Stimulated activated CD8-positive, alpha-beta memory T cell treated with anti-CD3 and anti-CD28 coated beads, Interleukin-4, amount 100 ng/mL, for 1 hour (primary cell): ENCODE results near the gene TM2D3.

Source experiments
- DNase-seq, 2 donors: peaks; one replicate each; pipeline ENCODE4 v3.0.0-alpha.2; 2020; ENCODE audit warnings: low read depth in 2 of 2, low spot score in 1 of 2

TM2D3 gene

GRCh38 chr15:101652098-101652785 lies at the start of gene TM2D3:
TSS of gene TM2D3 (minus strand) at chr15:101652381. CDS start at chr15:101652361, 20 bp downstream.
- peak; percentile 85 to 92 for DNase-seq

GRCh38 chr15:101698314-101698713 lies 46.1 kb upstream of the TM2D3 start:
- DNase-seq, result no peak

GRCh38 chr15:101697488-101697887 lies 45.3 kb upstream of the TM2D3 start:
- no peak for DNase-seq

GRCh38 chr15:101696829-101697228 lies 44.6 kb upstream of the TM2D3 start:
- DNase-seq, result no peak

GRCh38 chr15:101694261-101694660 lies 42.1 kb upstream of the TM2D3 start:
- no peak for DNase-seq

- no peak for DNase-seq
Measured at GRCh38 chr15:101692801-101693598, 40.8 kb upstream of the TM2D3 start.

GRCh38 chr15:101689901-101690300 lies 37.7 kb upstream of the TM2D3 start:
- no peak for DNase-seq

GRCh38 chr15:101686718-101687117 lies 34.5 kb upstream of the TM2D3 start:
- DNase-seq, result no peak

- DNase-seq, result no peak
Measured at GRCh38 chr15:101684877-101685276, 32.7 kb upstream of the TM2D3 start.

- no peak for DNase-seq
Measured at GRCh38 chr15:101684384-101684783, 32.2 kb upstream of the TM2D3 start.

- DNase-seq, result no peak
Measured at GRCh38 chr15:101679806-101680205, 27.6 kb upstream of the TM2D3 start.

- no peak for DNase-seq
Measured at GRCh38 chr15:101676921-101677329, 24.7 kb upstream of the TM2D3 start.

GRCh38 chr15:101675796-101676582 lies 23.8 kb upstream of the TM2D3 start:
- no peak for DNase-seq

GRCh38 chr15:101675015-101675414 lies 22.8 kb upstream of the TM2D3 start:
- DNase-seq, result no peak

GRCh38 chr15:101672298-101672697 lies 20.1 kb upstream of the TM2D3 start:
- DNase-seq, result no peak

- DNase-seq, result no peak
Measured at GRCh38 chr15:101669744-101670143, 17.6 kb upstream of the TM2D3 start.

- DNase-seq, result no peak
Measured at GRCh38 chr15:101667881-101668280, 15.7 kb upstream of the TM2D3 start.

GRCh38 chr15:101664303-101664913 lies 12.2 kb upstream of the TM2D3 start:
- DNase-seq, result no peak

- no peak for DNase-seq
Measured at GRCh38 chr15:101662203-101662602, 10.0 kb upstream of the TM2D3 start.

- no peak for DNase-seq
Measured at GRCh38 chr15:101660005-101660404, 7.8 kb upstream of the TM2D3 start.
